GM19324 (cell line): ENCODE results near the gene RNU1-4.
"Not testable (repeated sequence)": the region's sequence is repeated elsewhere in the genome, so short reads cannot be mapped to it uniquely, and the experiment has no call there.

ENCODE experiments used
- ATAC-seq: cut with Tn5 transposase; IDR thresholded peaks from one replicate; pipeline ENCODE4 v1.9.1; 2021; ENCODE audit warnings: mild to moderate bottlenecking, moderate library complexity; ENCODE audit not compliant: unreplicated experiment, low FRiP score

Gene RNU1-4

DNA sequence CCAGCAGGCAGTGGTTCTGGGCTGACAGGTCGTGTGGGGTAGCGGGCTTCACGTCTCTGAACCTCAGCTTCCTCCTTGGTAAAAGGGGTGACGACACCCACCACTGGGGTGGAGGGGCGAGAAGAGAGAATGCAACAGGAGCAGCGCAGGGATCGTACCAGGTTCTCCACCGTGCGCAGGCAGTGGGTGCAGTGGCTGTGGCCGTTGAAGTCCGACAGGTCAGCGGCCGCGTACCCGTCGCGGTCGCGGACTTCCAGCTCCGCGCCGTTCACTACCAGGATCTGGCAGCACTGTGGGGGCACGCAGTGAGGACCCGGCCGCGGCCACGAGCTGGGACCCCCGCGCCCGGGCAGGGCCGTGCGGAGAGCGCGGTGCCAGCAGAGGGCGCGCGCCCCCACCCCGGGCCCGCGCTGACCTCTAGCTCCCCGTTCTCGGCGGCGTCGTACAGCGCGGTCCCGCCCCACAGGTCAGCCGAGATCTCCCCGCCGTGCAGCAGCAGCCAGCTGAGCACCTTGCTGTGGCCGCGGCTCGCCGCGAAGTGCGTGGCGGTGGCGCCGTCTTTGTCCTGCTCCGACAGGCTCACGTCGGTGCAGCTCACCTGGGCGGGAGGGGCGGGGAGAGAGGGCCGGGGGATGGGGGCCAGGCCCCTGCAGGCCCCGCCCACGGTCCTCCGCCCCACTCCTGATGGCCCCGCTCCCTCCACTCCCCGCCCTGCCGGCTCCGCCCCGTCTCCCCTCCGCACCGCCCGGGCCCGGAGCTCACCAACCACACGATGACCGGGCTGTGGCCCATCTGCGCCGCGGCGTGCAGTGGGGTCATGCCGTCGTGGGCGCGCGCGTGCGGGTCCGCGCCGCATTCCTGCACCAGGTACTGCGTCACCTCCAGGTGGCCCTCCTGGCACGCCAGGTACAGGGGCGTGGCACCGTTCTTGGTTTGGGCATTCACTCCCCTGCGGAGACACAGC is 32.9 kb upstream of the RNU1-4 start:
- ATAC-seq = not testable (repeated sequence)

DNA sequence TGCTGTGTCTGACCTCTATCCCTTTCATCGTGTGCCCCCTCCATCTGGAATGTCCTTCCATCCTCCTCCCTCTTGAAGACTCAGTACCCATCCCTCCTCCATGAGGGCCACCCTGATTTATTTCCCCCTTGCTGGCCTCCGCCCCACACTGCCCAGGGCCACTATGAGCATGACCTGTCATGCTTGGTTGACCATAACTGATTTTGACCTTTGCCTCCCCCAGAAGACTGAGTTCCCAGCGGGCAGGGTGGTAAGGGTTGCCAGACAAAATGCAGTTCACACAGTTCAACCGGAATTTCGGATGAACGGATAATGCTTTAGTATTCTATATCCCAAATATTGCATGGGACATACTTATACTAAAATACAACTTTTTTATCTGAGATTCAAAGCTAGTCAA is 31.6 kb upstream of the RNU1-4 start:
- not testable (repeated sequence) for ATAC-seq

DNA sequence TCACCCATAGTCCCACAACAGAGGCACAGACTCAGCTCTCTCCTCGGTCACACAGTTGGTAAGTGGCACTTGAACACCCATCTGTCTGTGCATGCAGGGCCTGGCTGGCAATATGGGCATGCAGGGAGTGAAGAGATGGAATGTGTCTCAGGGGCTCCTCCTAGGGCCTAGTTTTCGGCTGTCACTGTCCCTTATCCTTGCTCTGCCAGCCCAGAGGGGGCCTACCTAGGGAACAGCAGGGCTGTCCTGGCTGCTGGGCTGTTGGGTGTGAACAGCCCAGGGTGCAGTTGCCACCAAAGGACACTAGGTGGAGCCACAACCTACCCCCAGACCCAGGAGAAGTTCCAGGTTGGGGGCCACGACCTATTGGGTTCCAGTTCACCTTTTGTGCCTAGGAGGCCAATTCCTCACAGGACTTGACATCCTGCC is 30.6 kb upstream of the RNU1-4 start:
- ATAC-seq = peak; percentile 37

DNA sequence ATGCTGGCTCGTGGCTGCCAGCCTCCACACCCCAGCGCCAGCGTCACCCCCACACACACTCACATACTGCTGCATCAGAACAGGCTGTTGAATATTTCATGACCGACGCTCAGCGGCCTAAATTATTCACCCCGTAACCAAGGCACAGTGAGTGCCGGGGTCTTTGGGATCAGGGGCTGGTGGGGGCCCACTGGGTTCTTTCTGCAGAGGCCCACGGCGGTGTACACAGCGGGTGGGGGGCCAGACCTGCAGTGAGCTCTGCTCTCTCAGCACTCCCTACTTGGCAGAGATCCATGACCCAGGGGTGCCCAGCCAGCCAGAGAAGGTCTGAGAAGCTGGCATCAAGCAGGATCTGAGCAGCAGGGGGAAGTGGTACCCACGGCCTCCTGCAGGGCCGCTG is 29.7 kb upstream of the RNU1-4 start:
- ATAC-seq = not testable (repeated sequence)

DNA sequence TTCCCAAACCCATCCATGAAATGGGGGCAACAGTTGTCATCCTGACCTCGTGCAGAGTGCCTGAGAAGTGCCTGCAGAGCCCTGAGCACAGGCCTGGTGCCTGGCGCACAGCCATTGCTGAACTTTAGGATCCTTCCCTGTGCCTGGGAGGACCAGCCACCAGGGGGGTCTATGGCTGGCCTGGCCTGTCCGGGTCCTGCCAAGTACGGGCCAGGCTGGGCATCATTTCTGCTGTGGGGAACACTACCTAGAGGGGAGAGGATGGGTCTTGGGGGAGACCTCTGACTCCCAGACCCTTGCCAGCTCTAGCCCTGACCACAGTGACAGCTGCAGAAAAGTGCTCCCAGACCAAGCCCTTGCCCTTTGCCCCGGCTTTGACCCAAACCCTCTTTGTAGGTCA is 28.2 kb upstream of the RNU1-4 start:
- not testable (repeated sequence) for ATAC-seq

DNA sequence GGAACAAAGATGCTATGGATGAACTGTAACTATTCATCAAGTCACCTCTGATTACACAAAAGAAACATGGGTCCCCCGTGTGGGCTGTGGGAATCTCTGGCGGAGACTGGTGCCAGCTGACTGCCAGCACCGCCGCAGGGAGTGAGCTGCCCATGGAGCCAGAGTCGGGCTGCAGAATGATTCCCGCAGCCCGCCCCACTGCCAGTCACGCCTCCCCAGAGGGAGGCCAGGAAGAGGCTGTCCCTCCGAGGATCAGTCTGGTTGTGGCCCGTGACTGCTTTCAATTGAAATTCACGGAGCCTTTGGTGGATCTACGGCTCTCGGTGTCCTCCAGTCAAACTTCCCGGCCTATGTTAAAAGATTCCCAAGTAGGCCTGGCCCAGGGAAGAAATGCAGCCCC is 27.7 kb upstream of the RNU1-4 start:
- ATAC-seq = not testable (repeated sequence)

DNA sequence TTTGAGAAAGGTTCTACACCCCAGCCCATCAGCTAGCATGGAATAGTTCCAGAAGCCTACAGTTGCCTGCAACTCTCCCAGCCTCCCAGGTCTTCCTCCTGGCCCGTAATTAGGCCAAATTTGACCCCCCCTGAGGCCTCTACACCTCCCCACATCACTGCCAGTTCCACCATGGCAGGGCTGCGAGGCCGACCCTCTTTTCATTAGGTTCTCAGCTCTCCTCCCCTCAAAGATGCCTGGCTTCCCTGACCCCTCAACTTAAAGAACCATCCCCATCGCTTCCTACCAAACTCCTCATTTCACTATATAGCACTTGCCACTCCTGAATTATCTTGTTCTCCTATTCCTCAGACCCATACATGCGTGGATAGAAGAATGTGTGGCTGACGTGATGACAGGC is 27.3 kb upstream of the RNU1-4 start:
- ATAC-seq = not testable (repeated sequence)

DNA sequence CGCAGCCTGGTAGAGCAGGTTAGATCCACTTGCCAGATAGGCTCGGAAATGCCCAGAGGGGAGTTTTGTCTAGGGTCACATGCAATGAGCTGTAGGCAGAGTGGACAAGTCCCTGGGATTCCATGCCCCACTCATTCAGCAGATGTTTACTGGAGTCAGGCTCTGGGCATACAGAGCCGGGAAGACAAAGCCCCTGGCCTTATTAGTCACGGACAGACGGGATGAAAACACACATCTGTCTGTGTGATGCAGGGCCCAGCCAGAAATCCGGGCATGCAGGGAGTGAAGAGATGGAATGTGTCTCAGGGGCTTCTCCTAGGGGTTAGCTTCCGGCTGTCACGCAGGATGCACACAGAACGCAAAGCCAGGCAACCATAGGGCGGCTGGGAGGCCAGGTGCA is 26.8 kb upstream of the RNU1-4 start:
- ATAC-seq = not testable (repeated sequence)

DNA sequence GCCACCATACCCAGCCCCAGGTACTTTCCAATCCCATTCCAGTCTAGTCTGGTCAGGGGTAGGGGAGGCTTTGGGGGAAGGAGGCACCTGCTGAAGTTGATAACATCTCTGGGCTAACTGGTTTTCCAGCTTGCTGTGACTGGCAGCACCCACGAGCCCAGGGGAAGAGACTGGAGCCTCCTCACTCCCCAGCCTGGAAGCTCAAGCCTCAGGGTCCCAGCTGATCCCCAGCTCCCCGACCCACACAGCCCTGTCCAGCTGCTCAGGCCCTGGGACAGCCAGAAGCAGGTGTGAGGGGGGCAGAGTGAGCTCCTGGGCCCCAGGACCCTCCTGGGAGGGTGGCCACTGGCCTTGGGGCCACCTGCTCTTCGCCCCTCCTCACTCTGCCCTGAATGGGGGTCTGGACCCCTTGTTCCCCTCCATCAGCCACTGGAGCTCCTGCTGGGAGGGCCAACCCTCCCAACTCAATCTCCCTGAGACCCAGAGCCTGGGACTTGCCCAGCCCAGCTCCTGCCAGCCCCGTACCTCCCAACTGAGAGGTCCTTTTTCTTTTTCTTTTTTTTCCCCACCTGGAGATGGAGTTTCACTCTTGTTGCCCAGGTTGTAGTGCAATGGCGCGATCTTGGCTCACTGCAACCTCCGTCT is 23.5 kb upstream of the RNU1-4 start:
- ATAC-seq = no peak

DNA sequence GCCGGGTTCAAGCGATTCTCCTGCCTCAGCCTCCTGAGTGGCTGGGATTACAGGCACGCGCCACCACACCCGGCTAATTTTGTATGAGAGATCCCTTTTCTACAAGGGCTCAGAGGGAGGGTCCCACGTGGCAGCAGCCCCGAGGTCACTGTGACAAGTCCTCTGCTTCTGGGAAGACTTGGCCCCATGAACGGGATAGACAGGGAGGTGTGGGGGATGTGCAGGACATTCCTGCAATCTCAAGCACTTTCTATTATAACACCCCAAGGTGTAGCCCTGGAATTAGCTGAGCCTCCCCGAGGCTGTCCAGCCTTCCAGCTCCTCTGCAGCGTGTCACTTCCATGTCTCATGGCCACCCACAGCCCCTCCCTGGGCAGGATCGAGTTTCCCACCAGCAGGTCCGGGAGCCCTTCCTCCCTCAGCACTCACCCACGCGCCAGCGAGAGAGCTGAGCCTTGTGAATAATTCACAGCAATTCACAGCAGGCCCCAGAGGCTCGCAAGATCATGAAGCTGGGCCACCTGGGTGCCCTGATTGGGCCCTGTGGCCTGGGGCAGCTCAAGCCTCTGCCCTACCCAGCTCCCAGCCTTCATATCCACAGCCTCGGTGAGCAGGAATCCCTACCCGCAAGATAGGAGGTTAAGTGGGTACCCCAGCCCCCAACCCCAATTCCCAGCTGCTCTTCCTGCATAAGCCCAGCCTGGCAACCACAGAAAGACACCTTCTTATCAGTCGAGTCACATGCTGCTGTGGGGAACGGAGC is 22.8 kb upstream of the RNU1-4 start:
- no peak for ATAC-seq

DNA sequence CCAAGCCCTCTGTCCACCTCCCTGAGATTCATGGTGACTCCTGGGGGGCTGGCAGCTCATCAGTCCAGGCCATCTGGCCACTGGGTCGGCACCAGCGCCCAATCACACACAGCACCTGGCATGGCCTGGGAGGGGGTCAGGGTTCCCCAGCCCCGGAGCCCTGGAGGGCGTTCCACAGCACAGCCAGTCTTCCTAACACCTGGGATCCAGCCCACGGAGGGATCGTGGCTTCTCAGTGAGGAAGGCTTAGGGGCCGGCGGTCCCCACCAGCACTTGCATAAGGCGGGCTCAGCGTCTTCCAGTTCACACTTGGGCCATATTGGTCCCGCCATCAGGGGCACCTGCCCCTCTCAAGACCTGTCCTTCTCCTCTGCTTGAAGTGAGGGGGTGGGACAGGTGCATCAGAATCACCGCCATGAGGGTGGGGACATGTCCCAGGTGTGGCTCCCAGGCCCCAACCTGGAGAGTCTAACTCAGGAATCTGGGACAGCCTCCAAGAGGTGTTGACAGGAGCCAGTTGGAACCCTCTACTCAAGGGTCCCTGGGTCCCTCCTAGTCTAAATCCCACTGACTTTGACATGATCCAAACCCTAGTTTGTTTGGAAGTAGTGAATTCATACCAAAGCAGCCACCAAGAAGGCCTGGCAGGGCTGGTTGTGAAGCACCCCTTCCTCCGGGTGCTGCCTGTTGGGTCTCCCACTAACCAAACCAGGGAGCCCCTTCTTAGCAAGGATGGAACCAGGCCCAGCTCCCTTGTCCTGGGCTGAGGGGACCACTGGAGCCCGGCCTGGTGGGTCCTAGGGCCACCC is 22.0 kb upstream of the RNU1-4 start:
- ATAC-seq = not testable (repeated sequence)

DNA sequence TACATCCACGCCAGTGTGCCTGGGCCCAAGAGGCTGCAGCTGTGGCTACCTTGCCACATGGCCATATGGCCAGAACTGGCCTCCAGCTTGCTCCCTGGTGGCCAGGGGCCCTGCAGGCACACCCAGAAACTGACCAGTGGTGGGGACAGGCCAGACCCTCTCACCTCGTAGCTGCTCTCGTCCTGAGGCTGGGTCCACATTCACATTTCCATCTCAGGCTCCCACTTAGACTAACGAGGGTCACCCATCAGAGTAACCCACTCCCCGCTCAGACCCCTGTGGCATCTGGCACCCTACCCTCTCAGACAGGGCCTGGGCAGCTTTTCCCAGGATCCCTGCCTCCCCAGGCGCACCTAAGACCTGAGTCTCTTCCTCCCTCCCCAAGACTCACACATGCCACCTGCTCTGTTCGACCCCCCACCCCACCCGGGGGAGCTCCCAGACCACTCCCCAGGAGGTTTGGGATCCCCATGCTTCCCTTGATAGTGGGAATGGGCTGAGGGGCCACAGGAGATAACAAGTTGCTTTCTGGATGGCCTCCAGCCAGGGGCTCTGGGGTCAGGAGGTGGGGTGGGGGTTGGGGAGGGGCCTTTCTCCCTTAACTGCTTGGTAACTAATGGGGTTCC is 21.3 kb upstream of the RNU1-4 start:
- ATAC-seq = no peak

DNA sequence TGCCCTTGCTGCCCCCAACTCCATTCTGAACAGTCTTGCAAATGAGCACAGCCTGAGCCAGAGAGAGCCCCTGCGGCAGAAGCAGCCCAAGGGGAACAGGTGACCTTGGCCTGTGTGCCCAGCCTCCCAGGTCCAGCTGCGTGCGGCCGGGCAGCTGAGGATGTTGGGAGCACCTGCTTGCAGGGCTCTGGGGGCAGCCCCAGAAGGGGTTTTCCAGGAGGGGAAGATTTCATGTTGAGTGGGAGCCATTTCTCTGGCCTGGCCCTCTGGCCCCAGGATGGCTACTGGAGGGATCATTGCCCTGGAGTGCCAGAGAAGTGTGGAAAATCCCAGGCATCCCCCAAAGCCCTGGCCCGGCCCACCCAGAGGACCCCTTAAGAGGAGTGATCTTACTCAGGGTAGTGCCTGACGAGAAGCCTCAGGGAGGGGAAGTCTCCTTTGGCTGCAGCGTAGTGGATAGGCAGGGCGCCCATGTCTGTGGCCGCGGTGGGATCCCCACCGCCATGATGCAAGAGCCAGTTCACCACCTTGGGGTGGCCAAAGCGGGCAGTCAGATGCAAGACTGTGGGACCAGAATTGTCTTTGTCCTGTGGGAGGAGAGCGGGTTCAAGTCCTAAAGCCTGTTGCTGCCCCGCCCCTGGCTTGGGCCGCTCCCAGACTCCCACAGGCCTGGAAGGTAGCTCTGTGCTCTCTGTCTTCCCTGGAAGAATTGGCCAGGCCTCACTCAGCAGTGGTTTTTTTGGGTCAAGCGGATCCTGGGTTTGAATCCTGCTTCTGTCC is 20.6 kb upstream of the RNU1-4 start:
- ATAC-seq = no peak

DNA sequence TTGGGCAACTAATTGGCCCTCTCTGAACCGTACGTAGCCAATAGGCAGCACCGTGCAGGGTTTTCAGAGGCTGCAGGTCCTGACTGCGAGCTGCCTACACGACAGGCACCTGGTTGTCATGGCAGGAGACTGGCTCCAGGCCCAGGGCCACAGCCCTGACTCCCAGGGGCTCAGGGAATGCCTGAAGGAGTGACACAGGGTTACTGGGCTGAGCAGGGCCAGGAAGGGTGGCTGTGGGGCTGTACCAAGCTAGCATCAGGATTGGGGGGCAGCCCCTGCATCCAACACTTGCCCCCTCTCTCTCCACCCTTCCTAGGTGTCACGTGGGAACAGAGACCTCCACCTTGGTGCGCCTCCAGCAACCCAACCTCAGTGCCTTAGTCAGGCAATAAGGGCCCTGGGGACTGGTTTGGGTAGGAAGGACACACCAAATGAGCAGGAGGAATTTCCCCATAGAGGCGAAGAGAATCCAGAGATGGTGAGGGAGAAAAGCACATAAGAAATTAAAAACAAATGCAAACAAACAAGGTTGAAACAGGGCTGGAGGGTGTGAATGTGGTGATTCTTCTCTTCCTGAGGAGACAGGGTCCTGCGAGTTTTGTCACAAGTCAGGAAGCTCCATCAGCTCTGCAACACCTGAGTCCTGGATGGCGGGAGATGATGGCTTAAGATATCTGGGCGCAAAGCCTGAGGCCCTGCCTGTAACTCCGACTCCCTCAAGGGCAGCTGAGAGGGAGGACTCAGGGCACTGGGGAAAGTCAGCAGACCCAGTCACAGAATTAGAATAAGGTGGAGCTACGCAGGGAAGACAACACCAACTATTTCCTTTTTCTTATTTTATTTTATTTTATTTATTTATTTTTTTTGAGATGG is 19.7 kb upstream of the RNU1-4 start:
- ATAC-seq = no peak

DNA sequence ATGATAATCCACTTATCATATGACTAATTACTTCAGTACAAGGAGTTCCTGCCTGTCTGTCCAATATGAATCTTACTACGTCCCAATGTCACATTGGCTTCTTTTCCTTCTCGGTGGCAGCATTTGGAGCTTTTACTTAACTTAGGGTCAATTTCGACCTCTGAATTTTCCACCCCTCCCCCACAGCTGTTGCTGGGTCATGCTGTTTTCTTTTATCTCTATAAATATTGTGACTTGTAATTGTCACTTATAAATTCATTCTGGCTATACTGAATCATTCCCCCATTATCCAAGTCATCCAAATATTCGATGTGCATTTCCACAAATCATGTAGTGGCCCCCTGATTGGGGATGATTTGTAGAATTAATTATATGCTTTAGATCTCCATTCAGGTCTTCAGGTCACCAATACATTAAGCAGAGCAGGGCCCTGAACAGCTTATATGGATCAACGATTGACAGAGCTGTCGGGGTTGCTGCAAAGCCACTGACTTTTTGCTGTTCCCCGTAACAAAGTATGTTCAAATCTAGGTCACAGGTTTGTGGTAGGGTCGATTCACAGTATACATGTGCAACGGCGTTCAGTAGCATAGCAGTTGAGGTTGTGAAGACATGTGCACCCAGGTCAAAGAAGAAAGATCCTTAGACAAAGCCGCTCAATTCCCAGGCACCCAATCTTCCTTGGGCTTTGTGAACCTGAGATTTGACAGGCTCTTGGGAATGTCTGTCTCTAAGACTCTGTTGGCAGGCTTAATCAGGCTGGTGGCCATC is 18.3 kb upstream of the RNU1-4 start:
- ATAC-seq = no peak

DNA sequence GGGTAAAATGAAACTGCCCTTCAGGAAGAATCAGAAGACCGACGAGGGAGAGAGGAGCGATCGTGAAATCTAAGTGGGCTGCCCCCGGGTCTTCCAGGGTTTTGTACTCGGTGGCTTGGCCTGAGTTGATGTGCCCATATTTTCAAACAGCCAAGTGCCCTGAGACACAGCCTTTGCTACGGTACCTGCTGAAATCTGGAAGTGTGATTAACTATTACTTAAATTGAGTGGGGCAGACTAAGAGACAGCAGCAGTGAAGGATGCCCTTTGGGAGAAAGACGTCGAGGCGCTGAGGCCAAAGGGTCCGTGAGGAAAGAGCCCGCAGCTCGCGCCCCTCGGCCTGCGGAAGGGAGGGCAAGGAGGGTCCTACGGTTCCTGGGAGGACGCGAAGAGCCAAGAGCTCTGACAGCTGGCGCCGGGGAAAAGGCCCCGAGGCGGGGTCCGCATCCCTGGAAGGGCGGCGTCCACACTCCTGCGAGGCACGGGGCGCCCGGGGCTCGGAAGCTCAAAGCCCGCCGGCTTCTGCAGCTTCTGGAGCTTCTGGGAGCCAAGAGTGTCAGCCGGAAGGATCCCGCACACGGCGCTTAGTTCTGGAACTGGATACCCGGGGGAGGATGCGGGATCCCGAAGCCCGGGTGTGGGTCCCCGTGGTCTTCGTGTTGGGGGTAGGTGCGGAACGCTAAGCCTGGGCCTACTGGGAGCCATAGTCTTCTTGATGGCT is 15.4 kb upstream of the RNU1-4 start:
- no peak for ATAC-seq
